Measurements from ENCODE around the gene MAGI2.

GRCh38 chr7:78716876-78717275 lies 736.6 kb downstream of the MAGI2 start:
- TF ChIP-seq CTCF (IDR thresholded peaks at IDR 0.05) (no peak), POLR2A (IDR thresholded peaks at IDR 0.05) (no peak)

Data from esophagus squamous epithelium (tissue), 4 donors.